Measurements from ENCODE around the gene URAD.

Gene URAD

DNA sequence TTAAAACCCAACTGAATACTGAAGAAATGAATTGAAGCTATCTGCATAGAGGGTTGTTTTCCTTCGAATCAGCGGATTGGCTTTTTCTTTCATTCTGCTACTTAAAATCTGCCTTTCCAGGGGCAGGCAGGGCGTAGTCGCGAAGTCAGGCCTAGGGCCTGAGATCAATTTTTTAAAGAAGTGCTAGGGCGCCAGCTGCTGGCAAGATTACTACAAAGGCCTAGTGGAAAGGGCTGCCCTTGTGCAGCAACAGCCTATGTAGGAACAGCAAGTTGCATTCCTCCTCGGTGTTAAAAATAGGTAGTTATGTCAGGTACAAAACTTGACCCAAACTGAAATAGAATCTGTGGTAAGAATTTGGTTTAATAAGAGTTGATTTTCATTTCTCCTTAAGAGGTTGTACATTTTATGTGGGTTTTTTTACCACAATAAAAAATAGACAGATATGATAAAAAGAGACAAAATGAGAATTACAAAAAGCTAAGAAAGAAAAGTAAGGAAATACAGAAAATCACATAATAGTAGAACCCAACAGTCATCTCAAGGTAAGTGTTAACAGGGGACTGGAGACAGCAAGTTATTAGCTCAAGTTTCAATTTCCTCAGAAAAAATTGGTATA, 9.5 kb upstream of the URAD start:
- peak; percentile 39 to 58 for DNase-seq

DNA sequence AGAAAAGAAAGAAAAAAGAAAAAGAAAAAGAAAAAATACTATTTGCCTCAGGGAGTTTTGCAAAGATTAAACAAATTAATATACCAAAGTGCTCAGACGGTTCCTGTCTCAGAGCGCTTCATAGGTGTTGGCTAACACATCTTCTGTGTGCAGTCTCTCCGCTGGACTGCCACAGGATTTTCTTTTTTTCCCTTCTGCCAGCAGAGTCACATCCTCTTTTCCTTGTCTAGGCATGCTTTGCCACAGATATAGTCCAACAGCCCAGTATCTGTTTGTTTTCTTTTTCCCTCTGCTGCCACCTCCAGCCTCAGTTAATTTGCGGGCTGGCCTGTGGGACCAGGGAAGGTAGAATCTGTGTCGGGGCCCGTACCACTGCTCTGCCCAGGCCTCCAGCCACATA, 3.4 kb upstream of the URAD start:
- DNase-seq, result no peak

DNA sequence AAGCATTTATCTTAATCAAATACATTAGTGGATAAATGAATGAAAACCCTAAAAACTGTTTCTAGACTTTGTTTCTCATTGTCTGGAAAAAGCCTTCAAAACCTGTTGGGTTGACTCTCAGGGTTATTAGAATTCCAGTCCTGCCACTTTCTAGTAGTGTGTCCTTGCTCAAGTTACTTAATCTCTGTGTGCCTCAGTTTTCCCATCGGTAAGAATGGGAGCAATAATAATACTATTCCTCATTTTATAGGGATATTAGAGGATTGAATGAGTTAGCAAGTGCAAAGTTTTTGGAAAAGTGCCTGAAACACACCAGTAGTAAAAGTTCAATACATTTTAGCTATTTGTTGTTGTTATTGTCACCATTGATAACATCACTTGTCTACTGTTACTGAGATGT, 2.9 kb downstream of the URAD start:
- no peak for DNase-seq

DNA sequence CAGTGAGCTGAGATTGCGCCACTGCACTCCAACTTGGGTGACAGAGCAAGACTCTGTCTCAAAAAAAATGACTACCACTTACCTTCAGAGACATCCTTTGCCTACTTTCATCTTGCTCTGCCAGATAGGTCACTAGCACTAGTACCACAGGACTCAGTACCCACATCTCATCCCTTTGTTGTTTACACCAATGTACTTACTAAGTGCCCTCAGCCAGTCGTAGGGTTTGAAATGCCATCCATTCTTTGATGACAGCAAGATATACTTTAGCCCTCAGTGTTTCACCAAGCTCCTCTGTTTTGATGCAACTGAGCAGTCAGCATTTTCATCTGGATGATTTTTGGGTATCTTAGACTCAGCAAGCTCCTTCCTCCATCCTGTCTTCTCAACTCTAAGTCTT, 6.1 kb downstream of the URAD start:
- DNase-seq, result no peak

DNA sequence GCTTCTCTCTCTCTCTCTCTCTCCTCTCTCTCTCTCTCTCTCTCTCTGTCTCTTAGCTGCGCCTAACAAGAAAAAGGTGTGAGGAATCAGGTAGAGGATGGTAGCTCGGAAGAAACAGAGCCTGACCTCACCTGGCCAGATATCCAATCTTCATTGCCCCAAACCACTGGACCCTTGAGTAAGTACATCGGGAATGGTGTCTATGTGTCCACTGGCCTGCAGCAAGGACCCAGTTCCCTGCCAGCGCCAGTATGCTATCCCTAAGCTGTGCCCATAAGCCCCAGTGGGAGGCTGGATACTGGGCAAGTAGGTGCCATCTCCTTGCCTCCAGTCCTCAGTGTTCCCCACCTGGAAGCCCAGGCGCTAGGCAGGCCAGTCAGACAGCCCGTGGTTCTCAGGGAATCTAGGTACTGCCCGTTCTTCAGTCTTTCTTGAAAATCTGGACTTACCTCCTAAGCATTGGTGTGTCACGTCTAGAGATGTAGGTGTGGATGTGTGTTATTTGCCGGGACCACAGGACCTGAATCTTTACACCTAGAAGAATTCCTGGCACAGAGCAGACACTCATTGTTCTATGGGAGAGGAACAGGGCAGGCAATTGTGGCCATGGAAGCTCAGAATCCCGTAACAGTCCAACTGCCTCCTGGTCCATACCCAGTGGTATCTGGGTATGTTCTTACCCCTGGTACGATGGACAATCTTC, 7.3 kb downstream of the URAD start:
- no peak for DNase-seq

DNA sequence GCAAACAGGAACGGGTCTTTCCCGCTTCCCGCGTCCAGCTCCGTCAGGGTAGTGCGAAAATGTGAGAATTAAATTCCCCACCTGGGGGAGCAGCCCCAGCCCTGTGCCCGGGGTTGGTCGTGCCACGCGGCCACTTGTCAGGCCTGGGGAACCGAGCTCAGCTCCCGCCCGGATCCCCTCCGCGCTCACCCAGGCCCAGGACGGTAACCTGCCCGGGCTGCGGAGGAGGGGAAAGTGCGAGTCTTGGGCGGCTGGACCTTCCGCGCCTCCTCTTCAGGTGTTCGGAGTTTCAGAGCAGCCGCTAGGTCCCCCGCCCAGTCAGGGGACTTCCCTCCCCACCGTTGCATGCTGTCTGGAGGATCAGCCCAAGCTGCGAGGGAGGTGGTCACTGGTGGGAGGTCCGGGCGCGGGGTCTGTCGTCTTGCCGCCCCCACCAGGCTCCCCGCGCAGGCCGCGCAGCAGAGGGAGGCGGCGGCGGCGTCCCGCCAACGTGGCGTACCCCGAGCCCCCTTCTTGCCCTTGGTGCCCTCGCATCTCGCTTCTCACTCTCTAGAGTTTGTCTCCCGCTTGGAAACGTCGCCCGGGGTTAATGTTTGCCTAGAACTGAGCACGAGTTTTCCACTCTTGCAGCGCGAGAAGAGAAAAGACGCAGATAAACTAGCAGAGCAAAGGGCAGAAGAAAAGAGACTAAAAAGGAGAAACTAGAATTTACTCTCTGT, 8.1 kb downstream of the URAD start:
- no peak for DNase-seq

DNA sequence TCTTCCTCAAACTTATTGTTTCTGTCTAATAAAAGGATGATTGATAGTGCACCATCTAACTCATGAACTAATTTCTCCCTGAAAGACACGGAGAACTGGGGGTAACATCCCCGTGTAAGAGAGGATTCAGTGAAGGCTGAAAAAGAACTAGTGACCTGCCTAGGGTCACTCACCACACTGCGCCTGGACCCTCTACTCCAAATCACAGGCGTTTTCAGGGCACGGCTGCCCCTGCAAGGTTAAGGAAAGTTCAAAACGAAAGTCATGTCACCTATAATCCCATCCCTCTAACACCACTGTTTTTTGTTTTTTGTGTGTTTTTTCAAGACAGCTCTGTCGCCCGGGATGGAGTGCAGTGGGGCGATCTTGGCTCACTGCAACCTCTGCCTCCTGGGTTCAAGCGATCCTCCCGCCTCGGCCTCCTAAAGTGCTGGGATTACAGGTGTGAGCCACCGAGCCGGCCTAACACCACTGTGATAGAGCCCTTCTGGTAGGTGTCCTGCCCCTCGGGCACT, 8.7 kb downstream of the URAD start:
- DNase-seq, result no peak

DNA sequence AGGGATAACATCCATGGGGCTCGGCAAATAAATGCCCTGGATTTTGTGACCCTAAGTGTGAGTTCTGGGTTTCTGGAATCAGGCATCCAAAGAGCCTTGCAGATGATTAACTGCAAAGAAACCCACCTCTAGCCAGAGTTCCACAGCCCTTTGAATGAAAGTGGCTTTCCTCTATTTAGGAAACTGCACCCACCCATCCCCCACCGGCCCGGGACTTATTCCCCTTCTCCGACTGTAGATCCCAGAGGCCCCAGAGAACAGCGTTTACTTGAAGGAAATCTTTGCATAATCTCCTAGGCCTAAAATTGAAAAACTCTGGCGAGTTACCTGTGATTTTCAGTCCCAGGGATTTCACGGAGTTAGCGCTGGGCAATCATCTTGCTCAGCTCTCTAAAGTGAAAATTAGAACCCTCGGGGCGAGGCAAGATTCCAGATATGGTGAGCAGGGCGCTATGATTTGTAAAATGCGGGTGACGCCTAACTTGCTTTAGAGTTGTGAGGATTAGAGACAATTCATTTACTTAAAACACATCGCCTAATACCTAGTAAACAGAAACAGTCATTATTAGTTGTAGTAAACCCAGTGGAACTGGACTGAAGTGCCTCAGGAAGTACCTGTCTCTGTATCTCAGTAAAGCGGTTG, 9.4 kb downstream of the URAD start:
- no peak for DNase-seq

DNA sequence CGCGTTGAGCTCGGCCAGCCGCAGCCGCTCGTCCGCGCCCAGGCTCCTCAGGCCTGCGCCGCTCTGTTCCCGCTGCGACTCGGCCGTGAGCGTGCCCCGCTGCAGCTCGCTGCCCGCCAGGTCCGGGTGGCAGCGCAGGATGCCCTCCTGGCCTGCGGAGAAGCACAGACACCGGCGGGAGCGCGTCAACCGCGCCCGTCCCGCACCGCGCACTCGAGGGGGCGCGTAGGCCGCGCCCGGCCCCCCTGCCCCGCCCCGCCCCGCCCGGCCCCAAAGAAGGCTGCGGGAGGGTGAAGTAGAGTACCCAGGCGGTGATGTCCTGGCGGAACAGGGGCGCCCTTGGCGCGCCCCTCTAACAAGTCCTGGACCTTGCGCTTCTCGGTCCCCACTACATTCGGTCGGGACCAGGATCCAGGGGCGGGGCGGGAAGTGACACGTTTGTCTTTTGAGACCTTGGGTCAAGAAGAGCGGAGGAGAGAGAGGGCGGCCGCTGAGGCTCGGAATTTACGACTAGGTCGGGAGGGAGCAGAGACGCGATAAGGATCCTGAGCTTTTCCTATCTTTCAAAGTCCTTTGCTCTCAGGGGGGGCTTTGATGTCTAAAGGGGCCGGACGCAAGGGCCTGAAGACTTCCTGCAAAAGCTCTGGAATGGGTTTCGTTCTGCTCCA, 10.1 kb downstream of the URAD start:
- no peak for DNase-seq

DNA sequence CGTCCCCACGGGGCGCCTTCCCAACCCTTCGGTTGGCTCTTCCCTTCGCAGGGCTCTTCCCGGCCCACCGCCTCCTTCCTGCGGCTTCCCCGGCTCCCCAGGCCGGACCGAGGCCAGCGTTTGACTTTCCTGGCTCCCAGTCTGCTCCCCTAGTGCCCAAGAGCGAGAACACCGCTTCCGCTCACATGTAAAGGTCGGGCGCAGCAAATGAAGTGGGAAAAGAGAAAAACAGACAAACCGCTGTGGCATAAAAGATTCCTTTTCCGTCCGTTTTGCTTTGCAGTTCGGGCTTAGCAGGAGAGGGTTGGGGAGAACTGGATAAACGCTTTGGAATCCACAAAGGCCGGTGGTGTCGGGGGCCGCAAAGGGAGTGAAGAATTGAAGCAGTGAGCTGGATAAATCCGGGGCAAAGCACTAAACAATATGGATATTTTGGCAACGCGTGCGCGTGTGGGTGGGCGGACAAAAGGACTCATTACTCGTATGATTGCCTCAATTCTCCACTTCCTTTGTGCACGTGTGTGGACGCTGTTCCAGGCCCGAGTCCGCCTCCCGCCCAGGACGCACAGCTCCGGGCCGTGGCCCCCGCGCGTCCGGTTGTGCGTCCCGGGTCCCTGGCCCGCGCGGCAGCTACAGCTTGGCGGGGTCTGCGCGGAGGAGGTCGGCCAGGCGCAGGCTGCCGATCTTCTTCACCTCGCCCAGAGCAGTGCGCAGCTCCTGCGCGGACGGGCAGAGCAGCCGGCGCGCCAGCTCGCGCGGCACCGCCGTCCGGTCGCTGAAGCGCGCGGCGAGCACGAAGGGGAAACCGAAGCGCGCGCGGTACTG, 10.8 kb downstream of the URAD start:
- no peak for DNase-seq

DNA sequence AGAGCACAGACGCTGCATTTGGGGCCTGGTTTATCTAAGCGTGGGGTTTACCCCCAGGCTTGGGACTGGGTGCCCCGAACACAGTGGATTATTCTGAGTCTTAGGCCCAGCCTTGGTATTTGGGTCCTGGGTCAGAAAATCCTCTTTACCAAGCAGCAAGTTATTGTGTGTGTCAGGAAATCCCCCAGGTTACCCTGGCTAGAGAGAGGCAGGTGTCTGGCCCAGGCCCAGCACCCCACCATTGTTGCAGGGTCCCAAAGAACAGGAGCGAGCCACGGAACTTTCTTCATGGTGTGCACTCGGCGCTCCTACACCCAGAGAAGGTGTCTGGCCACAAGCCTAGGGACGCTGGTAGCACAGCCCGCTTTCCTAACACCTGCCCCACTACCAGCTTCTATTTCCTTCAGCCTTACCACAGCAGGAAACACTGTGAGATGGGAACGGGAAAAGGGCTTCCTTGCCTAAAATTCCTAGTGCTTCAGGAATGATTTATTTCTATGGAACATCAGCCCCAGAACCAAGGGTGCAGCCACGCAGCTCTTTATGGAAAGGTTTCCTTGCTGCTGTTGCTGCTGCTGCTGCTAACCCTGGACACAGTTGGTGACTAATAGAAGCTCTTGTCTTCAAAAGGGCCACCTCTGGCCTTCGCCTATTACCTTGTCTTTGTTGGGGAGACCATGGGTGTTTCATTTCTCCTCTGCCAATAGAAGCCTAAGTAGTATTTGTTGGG, 12.0 kb downstream of the URAD start:
- DNase-seq, result no peak

DNA sequence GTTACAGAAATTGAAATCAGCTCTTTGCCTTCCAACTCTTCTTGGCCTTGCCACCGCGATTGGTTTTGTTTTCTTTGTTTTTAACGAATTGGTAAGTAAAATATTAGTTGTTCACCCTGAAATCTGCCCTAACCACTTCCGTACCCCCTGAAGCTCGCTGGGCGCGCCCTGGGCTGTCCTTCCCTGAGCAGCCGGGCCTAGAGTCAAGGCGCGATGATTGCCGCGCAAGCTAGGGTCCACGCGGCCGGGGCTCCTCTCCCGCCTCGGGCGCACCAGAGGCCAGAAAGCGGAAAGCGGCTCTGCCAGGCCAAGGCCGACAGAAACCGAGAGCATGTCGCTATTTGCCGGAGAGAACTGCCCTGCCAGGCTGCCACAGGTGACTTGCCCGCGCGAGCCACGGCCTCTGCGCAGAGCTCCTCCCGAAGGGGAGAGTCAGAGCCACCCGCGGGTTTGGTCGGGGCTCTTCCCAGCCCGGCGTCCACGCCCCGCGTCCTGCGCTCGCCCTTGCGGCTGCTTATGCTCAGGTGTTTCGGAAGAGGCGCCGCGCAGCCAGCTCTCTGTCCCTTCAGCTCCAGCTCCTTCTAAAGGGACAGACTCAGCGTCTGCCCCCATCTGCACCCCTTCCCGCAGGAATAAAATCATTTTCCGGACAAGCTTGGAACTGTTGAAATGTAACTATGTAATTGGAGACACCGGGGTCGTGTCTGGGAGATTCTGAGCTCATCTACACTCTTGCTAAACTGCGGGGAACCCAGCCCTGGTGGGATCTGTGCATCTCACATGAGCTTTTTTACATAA, 12.7 kb downstream of the URAD start:
- no peak for DNase-seq

DNA sequence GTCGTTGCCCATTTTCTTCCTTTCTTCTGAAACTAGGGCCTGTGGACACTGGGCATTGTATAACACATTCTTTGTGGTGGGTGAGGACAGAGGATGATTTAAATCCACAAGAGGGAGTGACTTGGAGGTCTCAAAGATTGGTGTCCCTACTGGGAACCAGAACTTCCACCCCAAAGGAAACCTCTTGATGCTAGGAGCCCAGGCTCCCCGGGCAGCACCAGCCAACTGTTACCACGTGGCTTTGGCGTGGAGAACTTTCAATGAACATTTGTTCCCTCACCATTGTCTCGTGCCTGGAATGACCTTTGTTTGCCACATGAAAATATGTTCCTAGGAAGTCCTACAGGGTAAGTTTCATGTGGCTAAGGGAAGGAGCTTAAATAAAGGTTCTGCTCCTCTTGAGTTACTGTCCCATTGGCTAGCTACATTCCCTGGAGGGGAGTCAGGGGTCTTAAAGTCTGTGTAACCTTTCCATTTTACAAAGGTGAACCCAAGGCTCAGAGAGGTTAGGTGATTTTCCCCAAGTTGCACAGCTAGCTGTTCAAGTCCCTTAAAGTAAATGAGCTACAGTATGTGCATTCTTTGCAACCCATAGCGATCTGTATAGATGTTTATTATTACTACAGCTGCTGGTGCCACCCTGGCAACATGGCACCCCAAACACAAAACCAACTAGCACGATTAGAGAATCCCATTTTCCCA, 14.4 kb downstream of the URAD start:
- no peak for DNase-seq

DNA sequence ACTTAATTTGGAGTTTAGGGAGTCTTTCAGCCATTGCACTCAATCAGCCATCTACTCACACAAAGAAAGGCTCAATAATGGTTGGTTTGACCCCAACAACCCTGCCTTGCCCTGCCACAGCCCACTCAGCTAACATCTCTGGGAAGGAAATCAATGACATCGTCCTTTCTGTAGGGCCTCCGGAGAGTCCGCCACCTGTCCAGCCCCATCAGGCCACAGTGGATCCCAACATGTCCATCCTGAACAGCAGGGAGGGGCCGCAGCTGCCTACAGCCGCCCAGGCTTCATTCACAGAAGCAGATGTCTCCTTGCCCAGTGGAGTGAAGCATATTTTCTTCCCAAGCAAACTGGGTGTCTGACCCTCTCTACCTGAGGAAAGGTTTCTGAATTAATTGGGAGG, 15.2 kb downstream of the URAD start:
- no peak for DNase-seq

DNA sequence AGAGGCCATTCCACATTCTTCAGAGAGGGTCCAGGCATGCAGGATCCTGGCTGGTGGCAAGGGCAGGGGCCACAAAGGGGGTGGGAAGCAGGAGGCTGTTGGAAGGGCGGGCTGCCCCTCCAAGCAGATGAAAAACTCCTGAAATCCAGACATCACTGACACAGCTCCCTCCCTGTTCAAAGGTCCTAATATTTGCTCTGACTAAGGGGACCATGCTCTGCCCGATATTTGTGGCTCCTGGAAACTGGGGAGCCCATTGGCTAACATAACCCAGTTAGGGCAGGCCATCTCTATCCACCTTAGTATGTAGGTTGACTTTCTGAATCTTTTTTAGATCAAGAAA, 16.0 kb downstream of the URAD start:
- no peak for DNase-seq

DNA sequence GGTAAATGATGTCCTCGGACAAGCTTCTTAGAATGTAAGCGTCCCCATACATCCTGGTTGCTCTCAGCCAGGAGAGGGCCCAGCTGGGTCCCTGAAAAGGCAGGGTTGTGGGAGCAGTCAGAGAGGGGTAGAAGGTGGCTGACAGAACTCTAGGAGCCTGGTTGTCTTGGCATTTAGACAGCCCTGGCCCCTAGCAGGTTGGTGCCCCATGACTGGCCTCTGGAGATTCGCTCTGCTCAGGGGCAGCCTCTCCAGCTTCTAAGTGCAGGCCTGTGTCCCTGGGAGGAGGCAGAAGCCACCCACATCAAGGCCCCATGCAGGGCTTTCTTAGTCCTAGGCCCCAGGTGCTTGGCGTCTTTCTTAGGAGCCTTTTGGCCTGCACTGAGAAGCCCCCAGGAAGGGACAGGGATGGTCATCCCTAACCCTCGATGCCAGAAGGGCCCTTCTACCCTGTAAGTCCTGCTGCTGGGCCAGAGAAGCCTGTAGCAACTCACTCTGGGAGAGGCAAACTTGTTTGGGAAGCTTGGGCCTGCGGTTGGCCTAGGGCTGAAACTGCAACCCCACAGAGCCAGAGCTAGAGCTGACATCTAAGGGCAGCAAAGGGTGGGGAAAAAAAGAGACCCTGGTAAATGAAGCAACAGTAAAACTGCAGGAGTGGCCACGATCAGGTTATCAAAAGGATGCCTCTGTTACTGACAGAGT, 16.6 kb downstream of the URAD start:
- no peak for DNase-seq

DNA sequence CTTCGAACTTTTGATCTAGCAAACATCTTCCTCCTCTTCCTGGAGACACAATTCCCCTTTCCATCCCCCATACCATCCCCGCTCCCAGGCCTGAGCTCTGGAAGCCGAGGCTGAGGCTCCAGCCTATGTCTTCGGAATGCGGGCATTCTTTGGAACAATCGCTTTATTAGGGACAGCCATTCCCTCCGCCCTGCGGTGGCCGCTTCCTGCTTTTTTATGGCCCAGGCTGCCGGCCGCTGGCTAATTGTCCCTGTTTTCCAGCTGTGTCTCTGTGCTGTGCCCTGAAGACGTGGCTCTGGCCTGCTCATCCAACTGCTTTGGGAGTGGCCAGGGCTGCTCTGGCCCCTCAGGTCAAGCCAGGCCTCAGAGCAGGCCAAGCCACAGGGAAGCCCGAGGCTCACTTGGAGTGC, 17.3 kb downstream of the URAD start:
- DNase-seq, result no peak

DNA sequence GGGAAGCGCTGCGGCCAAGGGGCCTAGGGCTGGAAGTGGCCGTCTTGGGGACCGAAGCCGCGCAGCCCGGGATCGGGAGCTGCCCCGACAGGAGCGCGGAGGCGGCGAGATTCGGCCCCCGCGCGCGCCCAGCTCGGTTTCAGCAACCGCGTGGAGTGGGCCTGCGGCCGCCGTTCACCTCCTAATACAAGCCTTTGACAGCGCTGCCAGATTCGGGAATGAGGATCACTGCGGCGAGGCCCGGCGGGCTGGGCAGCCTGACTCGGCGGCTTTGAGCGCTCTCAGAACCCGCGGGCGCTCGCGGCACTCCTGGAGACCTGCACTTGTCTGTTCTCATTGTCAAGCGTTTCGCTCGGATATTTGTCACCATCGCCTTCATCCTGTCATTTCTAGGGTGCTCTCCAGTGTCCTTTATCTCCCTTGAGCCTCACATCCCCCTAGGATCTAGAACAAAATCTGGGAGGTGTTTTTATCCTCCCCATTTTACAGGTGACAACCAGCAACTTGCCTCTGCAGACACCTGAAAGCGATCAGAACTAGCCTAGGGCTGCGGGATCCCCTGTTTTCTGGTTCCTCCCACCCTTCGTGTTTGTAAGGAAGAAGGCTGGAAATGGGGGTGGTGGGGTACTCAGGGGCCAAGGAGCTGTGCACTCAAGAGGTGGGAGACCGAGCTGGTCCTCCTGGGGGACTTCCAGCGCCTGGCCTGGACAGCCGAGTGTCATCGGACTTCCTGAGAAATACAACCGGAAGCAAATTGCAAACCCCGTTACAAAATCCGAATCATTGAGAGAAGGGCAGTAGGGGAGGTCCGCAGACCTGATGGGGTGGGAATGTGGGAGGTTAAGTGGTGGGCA, 17.9 kb downstream of the URAD start:
- DNase-seq, result no peak

All from inflammatory macrophage (primary cell).